ENCODE results near the gene C11orf58.

The C11orf58 gene

DNA sequence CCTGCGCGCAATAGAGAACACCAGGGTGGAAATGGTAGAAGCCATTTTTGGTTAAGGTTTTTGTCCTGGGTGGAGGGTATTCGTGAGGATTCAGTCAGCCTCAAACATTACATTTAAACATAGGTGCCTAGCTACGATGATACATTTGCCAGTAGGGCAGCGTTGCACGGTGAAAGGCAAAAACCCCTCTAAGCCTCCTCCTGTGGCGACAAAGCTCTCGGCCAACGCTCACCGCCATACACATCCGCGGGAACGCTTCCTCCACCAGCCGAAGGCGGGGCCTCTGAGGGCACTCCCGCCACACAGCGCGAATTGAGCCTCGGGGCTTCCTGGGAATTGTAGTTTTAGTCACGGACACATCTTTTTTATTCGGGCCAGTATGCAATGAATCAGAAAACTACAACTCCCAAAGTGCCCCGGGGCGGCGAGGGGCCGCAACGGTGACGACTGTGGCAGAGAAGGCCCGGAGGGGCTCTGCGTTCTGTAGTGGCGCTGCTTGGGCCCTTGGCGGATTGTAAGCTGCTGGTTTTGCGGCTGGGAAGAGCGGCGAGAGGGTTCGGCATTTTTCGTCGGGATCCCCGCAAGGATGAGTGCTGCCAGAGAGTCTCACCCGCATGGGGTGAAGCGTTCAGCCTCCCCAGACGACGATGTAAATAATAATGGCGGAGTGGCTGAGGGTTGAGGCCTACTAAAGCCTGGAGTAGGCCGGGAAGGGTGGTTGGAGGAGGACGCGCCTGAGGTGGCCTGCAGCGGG is at the start of gene C11orf58:
Gene C11orf58 (plus strand): TSS at position 455 of the 754 bp plus-strand sequence. CDS start 132 bp downstream, at position 587.
- peak; percentile 86 to 88 for DNase-seq (ENCODE audit: low read depth in 2 of 2)

DNA sequence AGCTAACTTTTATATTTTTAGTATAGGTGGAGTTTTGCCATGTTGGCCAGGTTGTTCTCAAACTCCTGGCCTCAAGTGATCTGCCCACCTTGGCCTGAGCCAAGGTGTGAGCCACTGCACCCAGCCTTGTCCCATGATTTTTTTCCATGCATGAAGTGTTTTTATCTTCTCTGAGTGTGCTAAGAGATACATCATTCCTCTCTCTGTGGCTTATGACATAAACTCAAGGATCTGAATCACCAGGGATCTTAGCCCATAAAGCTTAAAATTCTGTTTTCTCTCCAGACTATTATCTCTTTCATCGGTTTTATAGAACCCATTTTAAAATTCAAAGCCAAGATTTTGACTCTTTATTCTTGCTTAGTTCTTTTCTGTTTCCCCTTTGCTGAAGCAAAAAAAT is 48.4 kb upstream of the C11orf58 start:
- DNase-seq (ENCODE audit: low read depth in 2 of 2) = no peak

DNA sequence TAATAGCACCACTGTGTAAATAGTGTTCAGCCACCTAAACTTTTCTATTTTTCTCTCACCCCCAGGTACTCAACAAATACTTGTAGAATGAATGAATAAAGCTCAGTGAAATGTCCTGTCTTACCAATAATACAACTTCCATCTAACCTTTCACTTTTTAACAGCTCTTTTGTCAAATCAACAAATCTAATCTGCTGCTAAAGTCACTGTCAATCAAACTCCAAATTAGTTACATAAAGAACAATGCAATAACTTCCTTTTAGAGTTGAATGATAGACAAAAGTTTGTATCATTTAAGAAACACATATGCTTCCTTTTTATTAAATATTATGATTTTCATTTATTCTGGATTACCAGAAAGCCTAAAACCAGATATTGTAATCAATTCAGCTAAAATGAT is 34.7 kb upstream of the C11orf58 start:
- no peak for DNase-seq (ENCODE audit: low read depth in 2 of 2)

DNA sequence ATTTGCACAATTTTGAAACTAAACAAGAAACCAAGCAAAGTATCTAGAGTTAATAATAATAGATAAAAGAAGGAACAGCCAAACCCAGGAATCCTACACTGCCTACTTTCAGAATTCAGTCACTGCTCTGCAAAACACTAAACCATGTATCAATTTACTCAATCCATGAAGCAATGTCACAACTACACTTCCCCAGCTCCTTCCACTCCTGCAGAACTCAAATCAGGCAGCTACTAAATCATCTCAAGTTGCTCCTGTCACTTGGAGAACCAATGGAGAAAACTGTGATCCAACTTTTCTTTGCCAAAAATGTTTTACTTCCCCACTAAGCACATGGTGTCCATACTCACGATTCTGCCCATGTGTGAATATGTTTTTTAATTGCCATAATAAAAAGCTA is 24.9 kb upstream of the C11orf58 start:
- DNase-seq (ENCODE audit: low read depth in 2 of 2) = no peak

DNA sequence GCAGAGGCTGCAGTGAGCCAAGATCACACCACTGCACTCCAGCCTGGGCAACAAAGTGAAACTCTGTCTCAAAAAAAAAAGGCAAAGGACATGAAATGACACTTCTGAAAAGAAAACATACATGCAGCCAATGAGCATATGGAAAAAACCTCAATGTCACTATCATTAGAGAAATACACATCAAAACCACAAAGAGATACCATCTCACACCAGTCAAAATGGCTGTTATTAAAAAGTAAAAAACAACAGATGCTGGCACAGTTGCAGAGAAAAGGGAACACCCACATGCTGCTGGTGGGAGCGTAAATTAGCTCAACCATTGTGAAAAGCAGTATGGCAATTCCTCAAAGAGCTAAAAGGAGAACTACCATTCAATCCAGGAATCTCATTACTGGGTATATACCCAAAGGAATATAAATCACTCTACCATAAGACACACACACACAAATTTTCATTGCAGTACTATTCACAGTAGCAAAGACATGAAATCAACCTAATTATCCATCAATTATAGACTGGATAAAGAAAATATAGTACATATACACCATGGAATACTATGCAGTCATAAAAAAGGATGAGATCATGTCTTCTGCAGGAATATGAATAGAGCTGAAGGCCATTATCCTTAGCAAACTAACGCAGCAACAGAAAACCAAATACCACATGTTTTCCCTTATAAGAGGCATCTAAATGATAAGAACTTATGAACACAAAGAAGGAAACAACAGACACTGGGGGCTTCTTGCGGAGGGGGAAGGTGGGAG is 15.7 kb upstream of the C11orf58 start:
- no peak for DNase-seq (ENCODE audit: low read depth in 2 of 2)

DNA sequence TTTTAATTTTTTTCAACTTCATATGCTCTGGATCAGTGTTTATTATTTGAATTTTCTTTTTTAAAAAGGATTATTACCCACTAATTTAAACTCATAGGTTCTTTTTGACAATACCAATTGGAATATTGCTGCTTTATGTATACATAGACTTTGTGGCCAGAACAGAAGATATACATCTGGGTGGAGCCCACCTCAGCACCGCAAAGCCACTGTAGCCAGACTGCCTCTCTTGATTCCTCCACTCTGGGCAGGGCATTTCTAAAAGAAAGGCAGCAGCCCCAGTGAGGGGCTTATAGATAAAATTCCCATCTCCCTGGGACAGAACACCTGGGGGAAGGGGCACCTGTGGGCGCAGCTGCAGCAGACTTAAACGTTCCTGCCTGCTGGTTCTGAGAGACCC is 10.6 kb upstream of the C11orf58 start:
- DNase-seq (ENCODE audit: low read depth in 2 of 2) = no peak

DNA sequence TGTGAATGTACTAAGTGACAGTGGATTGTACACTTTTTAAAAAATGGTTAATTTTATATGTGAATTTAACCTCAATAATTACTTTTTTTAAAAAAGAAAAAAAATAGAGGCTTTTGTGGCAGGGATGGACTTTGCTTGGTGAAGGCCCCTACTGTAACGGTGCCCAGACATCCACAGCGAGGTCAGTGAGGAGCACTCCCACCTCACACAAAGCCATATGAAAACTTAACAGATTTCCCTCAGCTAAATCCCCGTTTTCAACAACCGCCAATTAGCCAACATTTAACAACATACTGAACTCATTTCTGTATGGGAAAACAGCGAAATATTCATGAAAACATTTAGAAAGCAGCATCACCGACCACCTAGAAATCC is 642 bp upstream of the C11orf58 start:
- DNase-seq (ENCODE audit: low read depth in 2 of 2) = no peak

DNA sequence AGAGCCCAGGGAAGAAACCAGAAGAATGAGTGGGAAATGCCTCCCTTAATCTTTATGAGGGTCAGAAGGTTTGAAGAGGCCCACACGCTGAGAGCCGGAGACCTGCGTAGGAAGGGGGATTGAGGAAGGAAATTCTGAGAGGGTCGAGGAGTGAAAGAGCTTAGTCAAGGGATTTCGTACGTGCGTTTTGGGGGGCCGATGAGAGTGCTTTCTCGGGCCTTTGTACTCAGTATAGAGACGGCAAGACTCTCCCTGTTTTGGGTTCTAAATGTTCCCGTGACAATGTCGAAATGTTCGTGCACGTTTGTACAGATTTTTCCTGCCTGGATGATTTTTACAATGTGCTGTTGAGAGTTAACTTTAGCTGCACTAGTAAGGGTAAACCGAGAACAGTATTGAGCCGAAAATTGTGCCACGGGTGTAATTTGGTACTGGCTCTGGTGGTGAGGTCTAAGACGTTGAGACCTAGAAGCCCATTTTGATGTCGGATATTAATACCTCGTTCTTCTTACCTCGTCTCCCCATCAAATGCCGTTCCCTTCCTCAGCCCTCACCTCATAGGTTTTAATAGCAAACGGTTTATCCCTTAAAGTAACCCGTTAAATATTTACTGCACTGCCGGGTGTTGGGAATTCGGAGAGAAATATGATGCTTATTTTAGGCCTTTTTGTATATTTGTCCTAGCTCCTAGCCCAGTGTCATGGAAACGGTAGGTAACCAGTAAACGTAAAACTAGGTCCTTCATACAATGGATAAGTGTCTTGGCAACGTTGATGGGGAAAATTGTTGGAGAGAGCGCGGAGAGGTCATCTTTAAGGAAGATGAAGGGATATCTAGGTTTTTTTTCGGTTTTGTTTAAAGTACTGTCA is 734 bp downstream of the C11orf58 start:
- no peak for DNase-seq (ENCODE audit: low read depth in 2 of 2)

DNA sequence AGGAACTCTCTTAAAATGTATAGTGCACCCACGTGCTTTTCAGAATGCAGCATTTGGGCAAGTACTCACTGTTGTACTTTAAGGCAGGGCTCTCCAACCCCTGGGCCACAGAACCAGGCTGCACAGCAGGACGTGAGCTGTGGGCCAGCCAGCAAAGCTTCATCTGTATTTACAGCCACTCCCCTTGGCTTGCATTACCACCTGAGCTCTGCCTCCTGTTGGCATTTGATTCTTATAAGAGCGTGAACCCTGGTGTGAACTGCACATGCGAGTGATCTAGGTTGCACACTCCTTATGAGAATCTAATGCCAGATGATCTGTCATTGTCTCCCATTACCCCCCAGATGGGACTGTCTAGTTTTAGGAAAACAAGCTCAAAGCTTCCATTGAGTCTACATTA is 3.0 kb downstream of the C11orf58 start:
- no peak for DNase-seq (ENCODE audit: low read depth in 2 of 2)

DNA sequence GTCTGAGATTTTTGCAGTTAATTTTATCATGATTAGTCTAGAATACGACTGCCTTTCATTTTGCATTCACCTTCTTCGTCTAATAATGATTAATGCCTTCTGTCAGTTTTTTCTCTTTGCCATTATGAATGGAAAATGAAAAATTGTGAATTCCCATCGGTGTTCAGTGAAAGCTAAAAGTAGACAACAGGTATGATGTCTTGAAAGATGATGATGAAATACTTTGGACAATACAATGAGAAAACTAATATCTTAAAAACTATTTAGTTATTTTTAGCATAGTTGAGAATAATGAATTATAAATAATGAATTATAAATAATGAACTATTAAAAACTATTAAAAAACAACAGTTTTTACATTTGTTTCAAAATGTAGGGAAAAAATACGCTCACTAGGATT is 5.0 kb downstream of the C11orf58 start:
- no peak for DNase-seq (ENCODE audit: low read depth in 2 of 2)

DNA sequence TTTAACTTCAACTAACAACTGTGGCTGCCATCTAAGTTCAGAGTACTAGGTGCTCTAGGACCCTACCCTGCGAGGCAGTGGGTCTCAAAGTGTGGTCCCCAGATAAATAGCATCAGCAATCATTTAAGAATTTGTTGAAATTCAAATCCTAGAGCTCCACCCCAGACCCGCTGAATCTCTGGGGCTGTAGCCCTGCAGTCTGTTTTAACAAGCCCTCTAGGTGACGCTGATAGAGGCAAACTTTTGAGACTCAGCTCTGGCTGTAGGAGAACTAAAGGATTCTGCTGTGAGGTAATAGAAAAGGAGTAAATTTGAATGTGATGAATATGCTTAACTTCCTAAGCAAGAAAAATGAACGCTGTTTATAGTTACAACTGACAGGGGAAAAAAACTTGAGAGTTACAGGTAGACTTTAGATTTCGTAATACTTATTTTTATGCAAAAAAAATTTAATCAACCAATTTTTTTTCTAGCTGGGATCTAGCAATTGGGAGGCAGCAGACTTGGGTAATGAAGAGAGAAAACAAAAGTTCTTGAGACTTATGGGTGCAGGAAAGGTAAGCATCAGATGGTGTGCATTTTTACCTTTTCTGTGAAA is 5.8 kb downstream of the C11orf58 start:
- no peak for DNase-seq (ENCODE audit: low read depth in 2 of 2)

DNA sequence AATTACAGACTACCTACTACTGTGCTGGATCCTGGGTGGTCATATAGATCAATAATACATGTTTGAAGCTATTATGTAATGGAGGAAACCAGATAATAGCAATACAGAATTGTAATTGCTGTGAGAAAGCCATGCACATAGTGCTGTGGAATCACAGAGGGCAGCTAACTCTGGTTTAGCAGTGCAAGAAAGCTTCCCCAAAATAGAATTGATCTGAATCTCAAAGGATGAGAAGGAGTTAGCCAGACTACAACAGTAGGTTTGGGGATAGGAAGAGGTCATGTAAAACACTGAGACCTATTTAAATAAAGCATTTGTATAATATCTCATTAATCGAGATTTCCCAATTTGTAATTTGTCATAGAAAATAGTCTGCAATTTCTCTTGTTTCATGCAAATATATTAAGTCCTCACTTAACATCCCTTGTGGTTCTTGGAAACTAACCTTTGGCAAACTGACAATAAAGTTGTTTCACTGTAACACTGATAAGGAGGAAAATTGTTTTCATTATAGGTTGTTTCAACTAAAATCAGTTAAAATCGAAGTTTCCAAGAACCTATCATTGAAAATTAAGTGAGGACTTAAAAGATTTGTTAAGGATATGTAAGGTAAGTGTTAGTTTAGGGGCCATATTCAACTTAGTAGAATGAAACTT is 7.6 kb downstream of the C11orf58 start:
- DNase-seq (ENCODE audit: low read depth in 2 of 2) = no peak

DNA sequence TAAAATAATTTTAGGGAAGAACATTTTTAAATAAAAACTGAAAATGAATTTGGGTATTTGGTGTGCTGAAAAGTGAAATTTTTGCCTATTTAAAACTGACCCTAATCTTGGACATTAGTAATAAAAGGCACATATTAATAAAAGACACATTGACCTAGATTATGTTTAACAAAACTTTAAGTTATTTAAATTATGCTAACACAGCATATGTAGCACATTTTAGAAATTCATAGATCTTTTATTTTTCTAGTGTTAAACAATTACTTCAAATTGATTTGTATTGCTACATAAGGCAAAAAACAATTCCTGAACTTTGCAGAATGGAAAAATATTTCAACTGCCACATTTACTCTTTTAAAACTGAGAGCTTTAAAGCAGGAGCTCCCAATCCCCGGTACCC is 10.6 kb downstream of the C11orf58 start:
- no peak for DNase-seq (ENCODE audit: low read depth in 2 of 2)

DNA sequence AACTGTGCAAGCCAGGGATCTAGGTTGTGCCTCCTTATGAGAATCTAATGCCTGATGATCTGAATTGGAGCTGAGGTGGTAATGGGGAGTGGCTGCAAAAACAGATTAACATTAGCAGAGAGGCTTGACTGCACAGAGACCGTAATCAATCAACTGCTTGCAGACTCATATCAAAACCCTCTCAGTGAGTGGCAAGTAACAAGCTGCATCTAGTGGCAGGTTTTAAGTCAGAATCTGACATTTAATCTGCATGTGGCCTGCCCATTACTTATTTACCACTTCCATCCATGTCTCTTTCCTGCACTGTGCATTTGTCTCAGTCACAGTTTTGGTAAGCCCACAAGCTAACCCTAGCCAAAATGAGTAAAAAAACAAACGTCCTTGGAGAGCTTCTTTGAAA is 11.2 kb downstream of the C11orf58 start:
- no peak for DNase-seq (ENCODE audit: low read depth in 2 of 2)

DNA sequence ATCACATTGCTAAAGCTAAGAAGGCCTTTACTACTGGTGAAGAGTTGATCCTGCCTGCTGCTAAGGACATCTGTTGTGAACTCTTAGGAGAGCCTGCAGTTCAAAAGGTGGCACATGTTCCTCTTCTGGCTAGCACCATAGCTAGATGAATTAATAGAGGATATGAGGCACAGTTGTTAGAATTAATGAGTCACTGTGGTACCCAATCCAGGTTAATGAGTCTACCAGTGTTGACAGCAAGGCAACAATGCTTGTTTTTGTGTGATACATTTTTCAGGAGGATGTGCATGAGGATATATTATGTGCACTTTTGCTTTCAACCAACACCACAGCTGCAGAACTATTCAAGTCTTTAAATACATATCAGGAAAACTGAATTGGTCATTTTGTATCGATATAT is 12.0 kb downstream of the C11orf58 start:
- no peak for DNase-seq (ENCODE audit: low read depth in 2 of 2)

DNA sequence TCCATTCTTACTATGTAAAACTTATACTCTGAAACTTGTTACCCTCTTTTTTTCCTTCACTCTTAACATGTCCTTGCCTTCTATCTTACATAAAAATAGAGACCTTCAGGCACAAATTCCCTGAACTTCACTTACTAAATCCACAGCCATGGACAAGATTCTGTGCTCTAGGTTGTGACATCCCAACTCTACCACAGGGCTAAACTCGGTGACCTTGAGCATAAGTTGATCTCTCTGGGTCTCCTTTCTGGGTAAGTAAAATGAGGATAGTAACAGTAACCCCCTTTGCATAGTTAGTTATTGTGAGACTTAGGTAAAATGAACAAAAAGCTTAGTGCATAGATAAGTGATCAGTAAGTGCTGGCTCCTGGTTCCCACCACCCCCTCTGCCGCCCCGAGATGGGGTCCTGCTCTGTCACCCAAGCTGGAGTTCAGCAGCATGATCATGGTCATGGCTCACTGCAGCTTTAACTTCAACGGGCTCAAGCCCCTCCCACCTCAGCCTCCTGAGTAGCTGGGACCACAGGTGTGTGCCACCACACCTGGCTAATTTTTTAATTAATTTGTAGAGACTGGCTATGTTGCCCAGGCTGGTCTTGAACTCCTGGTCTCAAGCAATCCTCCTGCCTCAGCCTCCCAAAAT is 20.1 kb downstream of the C11orf58 start:
- DNase-seq (ENCODE audit: low read depth in 2 of 2) = no peak

DNA sequence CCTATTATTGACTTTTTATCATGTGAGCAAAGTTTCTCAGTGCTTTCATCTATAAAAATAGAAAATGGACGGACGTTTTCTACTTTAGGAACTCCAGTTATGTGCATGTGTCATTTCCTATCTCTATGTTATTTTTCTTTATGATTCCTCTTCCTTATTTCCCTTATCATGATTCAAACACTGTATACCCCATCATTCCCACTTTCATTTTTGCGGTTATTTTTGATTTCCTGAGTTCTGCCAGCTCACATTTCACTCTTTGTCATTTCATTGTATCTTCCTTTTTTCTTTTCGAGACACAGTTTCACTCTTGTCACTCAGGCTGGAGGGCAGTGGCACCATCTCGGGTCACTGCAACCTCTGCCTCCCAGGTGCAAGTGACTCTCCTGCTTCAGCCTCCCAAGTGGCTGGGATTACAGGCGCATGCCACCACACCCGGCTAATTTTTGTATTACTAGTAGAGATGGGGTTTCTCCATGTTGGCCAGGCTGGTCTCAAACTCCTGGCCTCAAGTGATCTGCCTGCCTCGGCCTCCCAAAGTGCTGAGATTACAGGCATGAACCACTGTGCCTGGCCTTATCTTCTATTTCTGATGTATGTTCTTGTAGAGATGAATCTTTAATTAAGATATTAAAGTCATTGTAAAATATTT is 21.5 kb downstream of the C11orf58 start:
- no peak for DNase-seq (ENCODE audit: low read depth in 2 of 2)

DNA sequence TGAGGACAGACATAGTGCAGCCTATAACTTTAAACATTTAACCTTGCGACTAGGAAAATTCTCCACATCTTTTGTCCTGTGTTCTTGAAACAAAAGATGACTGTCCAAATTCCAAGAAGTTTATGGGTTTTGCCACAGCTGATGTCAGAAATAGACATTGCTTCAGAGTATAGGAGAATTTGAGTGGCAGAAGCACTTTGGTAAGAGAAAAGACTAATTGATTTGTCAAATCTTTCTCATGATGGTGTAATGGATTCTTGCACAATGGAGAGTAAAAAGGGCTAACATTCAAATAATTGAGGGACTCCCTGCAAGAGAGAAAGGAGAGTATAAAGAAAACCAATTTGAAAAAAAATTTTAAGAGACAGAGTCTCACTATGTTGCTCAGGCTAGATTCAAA is 25.3 kb downstream of the C11orf58 start:
- DNase-seq (ENCODE audit: low read depth in 2 of 2) = no peak

DNA sequence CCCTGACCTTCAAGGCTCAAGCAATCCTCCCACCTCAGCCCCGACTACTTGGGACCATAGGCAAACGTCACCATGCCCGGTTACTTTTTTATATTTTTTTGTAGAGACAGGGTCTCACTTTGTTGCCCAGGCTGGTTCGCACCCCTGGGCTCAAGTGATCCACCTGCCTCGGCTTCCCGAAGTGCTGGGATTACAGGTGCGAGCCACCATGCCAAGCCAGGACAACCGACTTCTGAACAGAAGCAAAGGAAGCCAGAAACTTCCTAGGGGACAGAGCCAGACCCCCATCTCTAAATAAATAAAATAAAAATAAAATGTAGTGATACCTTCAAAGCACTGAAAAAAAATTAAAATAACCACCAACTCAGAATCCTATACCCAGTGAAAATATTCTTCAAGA is 26.4 kb downstream of the C11orf58 start:
- DNase-seq (ENCODE audit: low read depth in 2 of 2) = no peak

DNA sequence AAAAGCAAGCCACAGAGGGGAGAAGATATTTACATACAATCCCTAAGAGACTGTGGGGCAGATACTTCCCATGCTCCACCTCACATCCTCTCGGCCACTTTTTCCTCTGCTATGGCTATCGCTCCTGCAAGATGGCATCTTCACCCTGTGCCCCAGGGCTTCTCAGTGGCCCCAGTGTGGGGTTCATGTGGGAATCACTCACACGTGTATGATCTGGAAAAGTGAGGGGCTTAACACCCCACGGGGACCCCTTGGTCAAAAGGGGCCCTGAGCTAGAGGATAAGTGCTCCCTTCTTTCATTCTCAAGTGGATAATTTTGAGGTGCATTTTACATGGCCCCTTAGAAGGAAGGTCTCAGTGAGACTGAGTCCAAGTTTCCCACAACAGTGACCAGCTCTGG is 28.7 kb downstream of the C11orf58 start:
- no peak for DNase-seq (ENCODE audit: low read depth in 2 of 2)

DNA sequence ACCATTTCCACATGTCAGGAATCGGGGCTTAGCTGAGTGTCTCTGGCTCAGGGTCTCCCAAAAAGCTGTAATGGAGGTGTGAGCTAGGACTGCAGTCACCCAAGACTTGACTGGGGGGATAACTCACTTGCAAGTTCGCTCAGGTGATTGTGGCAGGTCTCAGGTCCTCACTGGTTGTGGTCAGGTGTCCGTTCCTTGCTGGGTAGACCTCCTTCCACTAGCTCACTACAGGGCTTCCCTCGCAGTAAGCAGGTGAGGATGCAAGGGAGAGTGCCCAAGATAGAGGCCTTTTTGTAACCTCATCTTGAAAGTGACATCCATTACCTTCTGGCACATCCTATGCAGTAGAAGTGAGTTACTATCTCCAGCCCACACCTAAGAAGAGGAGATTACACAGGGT is 29.5 kb downstream of the C11orf58 start:
- no peak for DNase-seq (ENCODE audit: low read depth in 2 of 2)
